Transverse colon (tissue), 3 donors: ENCODE measurements around the gene ERICH4.
"Not testable (repeated sequence)": the region's sequence is repeated elsewhere in the genome, so short reads cannot be mapped to it uniquely, and the experiment has no call there.

ENCODE experiments used
- CTCF ChIP-seq, 5 experiments: fragments of 200-600 bp in 3 of 5; fragments of 450-650 bp in 2 of 5; sonication (generic) in 3 of 5; IDR thresholded peaks; 1 replicate in 2 of 5; 2 replicates in 3 of 5; pipeline ENCODE4 v1.5.1; 2016 to 2017; ENCODE audit warnings: antibody characterized with exemption in 5 of 5, inconsistent platforms in 3 of 5, mild to moderate bottlenecking in 2 of 5, moderate library complexity in 1 of 5
- POLR2A ChIP-seq: fragments of 450-650 bp; IDR thresholded peaks from one replicate; pipeline ENCODE4 v1.6.1; 2016; ENCODE audit warnings: antibody characterized with exemption, mild to moderate bottlenecking, moderate library complexity

GRCh38 chr19:41463257-41464256 is 20.6 kb downstream of the ERICH4 start:
- not testable (repeated sequence) for TF ChIP-seq CTCF (IDR thresholded peaks at IDR 0.05); POLR2A
